Activated naive CD4-positive, alpha-beta T cell treated with Interleukin-2 at 50 U/mL for 16 hours (primary cell): ENCODE measurements around the gene TRAT1.

Source experiments
- DNase-seq: peaks from one replicate; pipeline ENCODE4 v3.0.0-alpha.2; 2020

Gene TRAT1

GRCh38 chr3:108862865-108863798 lies 40.5 kb downstream of the TRAT1 start:
- DNase-seq = peak; percentile 12

DNA sequence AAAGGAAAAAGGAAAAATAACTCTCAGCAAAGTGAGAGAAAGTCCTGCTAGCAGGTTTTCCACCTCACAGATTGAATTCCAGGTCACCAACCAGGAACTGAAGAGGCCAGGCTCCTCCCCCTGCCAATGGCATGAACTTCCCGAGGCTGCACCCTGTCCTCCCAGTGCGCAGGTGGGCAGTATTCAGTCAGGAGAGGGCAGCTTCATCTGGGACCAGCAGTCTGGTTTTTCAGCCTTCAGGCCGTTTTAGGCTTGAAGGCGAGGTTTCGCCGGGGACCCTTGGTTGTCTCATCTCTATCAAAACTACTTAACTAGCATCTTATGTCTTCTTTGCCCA lies 41.2 kb downstream of the TRAT1 start:
- no peak for DNase-seq

GRCh38 chr3:108877901-108878300 lies 55.3 kb downstream of the TRAT1 start:
- no peak for DNase-seq

- no peak for DNase-seq
Observed at GRCh38 chr3:108879915-108880314, 57.3 kb downstream of the TRAT1 start.

DNA sequence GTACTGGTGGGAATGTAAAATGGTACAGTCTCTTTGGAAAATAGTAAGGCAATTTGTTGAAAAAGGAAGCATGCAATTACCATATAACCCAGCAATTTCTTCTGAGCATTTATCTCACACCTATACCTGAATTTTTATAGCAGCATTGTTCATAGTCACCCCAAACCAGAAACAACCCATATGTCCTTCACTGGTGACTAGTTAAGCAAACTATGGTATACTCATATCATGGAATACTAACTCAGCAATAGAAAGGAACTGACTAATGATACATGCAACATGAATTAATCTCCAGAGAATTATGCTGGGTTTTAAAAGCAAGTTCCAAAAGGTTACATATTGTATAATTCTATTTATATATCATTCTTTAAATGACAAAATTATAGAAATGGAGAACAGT lies 60.2 kb downstream of the TRAT1 start:
- no peak for DNase-seq

- no peak for DNase-seq
Observed at GRCh38 chr3:108883373-108883772, 60.8 kb downstream of the TRAT1 start.

DNA sequence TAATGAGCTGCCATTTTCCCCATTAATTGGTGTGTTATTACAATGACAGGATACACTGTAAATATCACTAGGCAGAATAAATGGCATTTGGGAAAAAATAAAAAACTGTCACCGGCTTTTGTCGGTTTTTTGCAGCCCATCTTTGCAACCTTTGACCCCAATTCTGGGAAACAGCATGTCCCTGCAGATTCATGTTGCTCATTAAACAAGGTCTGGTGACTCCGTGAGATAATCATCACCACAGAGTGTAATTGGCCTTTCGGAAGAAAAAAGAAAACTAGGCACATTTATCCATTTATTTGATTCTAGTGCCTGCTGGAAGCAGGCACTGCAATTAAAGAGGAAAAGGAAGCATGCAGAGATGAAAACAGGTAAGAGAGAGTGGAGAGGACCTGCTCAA lies 64.5 kb downstream of the TRAT1 start:
- no peak for DNase-seq

DNA sequence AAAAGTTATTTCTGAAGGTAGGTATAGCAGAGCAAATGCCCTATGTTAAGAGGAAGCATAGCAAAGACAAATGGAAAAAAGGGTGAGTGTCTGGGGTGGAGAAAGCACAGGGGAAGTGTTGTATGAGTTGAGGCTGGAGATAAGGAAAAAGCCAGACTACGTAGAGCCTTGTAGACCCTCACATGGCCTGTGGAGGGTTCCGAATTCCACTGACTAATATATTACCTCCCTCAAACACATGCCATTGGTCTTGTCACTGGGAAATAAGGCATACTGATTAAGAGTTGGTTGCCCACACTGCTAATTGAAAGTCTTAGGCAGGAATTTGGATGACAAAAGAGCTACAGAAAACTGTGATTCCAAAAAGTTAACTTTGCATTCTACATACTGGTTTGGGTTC lies 65.2 kb downstream of the TRAT1 start:
- DNase-seq = no peak

DNA sequence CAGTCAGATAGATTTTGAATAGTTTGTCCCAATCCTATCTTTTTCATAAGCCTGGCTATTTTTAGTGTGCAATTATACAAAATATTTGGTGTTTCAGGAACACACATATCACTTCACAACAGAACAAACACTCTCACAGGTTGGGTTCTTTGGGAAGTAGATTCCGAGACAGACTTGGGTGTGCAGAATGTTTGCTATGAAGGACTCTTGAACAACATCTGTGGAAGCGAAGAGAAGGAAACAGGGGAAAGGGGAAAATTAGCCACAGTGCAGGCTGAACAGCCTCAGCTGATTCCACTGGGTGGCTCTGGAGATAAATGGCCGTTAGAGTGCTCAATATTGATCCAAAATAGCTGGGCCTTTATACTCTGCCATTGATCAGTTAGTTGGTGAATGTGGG lies 69.2 kb downstream of the TRAT1 start:
- DNase-seq = no peak

- no peak for DNase-seq
Observed at GRCh38 chr3:108894981-108895380, 72.4 kb downstream of the TRAT1 start.

DNA sequence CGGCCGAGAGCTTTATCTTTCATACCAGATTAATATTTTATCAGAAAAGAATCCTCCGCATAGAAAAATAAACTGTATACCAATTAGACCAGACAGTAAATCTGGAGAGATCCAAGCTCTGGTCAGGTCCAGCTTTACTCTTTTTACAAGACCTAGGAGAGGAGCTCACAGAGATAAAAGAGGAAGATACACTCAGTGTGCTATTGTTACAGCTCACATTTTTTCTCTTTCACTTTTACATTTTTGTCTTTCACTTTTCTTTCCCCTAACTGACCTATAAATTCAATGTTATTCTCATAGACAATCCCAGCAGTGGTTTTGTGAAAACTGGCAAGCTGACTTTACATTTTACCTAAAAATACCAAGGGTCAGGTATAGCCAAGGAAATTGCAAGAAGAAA lies 75.3 kb downstream of the TRAT1 start:
- no peak for DNase-seq

GRCh38 chr3:108899530-108899929 lies 76.9 kb downstream of the TRAT1 start:
- DNase-seq = no peak
